Left ventricle myocardium superior (tissue), 1 donor: ENCODE data around the gene NEMP1. TPM values are rescaled to one million over a fixed set of nuclear protein-coding genes. Genes with fewer than 3 reads are reported as not detected.
"Not testable (repeated sequence)": the region's sequence is repeated elsewhere in the genome, so short reads cannot be mapped to it uniquely, and the experiment has no call there.

ENCODE experiments used
- ATAC-seq: fragments of 200-7000 bp; cut with Tn5 transposase; one replicate; pipeline ENCODE4 v1.9.1; 2020; ENCODE audit warnings: mild to moderate bottlenecking, moderate library complexity
- DNase-seq: peaks from one replicate; pipeline ENCODE4 v3.0.0-alpha.2; 2020
- intact Hi-C: fragments of 100-400 bp; cut with micrococcal nuclease; formaldehyde crosslinking; loops from one replicate; pipeline ENCODE4 v1.11.0; 2022
- total RNA-seq: library from RNA; stranded (reverse); fragmentation: NEBNext Ultra II Directional; extraction: Animal tissue kit (Norgen Biotek cat#: 25700); gene quantifications from one replicate; pipeline ENCODE4 v1.2.1, GENCODE V29; 2021
- donor health status: DM: no; HTN: yes; CAD: no; lungs with severe emphysema.

NEMP1 gene
- total RNA-seq, 1 donor from 2014 or later, result 3.7 TPM

GRCh38 chr12:57093415-57094207, 15.0 kb upstream of the NEMP1 start:
- intact Hi-C loops, result no loop called here
- ATAC-seq (peak; percentile 55), DNase-seq (peak; percentile 79)

- intact Hi-C loops, result no loop called here
- DNase-seq (no peak), ATAC-seq (no peak)
These were observed 14.4 kb upstream of the NEMP1 start for GRCh38 chr12:57092876-57093414.

- intact Hi-C loops, result no loop called here
- no peak for ATAC-seq
These were observed 13.9 kb upstream of the NEMP1 start for GRCh38 chr12:57092529-57092862.

GRCh38 chr12:57091638-57092528, 13.3 kb upstream of the NEMP1 start:
- intact Hi-C loops, result no loop called here
- DNase-seq (no peak), ATAC-seq (no peak)

More at GRCh38 chr12:57092529-57092862, 13.9 kb upstream of the NEMP1 start:
- no peak for DNase-seq

- ATAC-seq (no peak), DNase-seq (no peak)
- intact Hi-C loops, result no loop called here
These were observed 12.5 kb upstream of the NEMP1 start for GRCh38 chr12:57090924-57091637.

- intact Hi-C loops, result no loop called here
- no peak for ATAC-seq
- no peak for DNase-seq
These were observed 11.9 kb upstream of the NEMP1 start for GRCh38 chr12:57090490-57090889.

- ATAC-seq, result peak; percentile 7
- peak; percentile 85 for DNase-seq
- intact Hi-C loops, result no loop called here
These were observed 11.0 kb upstream of the NEMP1 start for GRCh38 chr12:57089271-57090245.

- intact Hi-C loops, result no loop called here
- DNase-seq, result peak; percentile 98
- ATAC-seq, result peak; percentile 79
These were observed 10.0 kb upstream of the NEMP1 start, which contains the start of gene NAB2 for GRCh38 chr12:57088354-57089270. NAB2 (plus strand) TSS chr12:57089114; CDS start chr12:57089272, 158 bp downstream.

GRCh38 chr12:57087691-57088353, 9.2 kb upstream of the NEMP1 start:
- DNase-seq, result peak; percentile 90
- intact Hi-C loops, result no loop called here

GRCh38 chr12:57087010-57087690, 8.6 kb upstream of the NEMP1 start:
- DNase-seq (peak; percentile 94), ATAC-seq (peak; percentile 69)
- intact Hi-C loops, result no loop called here

More at GRCh38 chr12:57087691-57088353, 9.2 kb upstream of the NEMP1 start:
- ATAC-seq, result peak; percentile 62

GRCh38 chr12:57086493-57087009, 8.0 kb upstream of the NEMP1 start:
- ATAC-seq (peak; percentile 12), DNase-seq (peak; percentile 82)
- intact Hi-C loops, result no loop called here

GRCh38 chr12:57085999-57086492, 7.5 kb upstream of the NEMP1 start:
- no peak for ATAC-seq
- DNase-seq, result no peak
- intact Hi-C loops, result no loop called here

- DNase-seq (no peak), ATAC-seq (no peak)
- intact Hi-C loops, result no loop called here
These were observed 2.3 kb upstream of the NEMP1 start for GRCh38 chr12:57080855-57081254.

- ATAC-seq (no peak), DNase-seq (no peak)
- intact Hi-C loops, result no loop called here
These were observed 1.2 kb upstream of the NEMP1 start for GRCh38 chr12:57079821-57080220.

GRCh38 chr12:57073566-57074450, 4.8 kb downstream of the NEMP1 start:
- DNase-seq, ATAC-seq, intact Hi-C loops: not testable (repeated sequence)
